ENCODE data around the gene CYB5A.

The CYB5A gene

GRCh38 chr18:74219056-74219455 lies 72.7 kb downstream of the CYB5A start:
- Mint-ChIP-seq H3K27ac (no peak overlapping the region), H3K36me3 (ENCODE audit: low read depth) (no peaks in the 10 kb centered on the region), H3K27me3 (ENCODE audit: low read depth) (peaks cover 3% of the 10 kb centered on the region), H3K4me3 (no peak overlapping the region), H3K4me1 (no peaks in the 10 kb centered on the region), H3K9me3 (no peaks in the 10 kb centered on the region)
- no peak for TF ChIP-seq CTCF (IDR thresholded peaks at IDR 0.05; ENCODE audit: unreplicated experiment in 3 of 3)

DNA sequence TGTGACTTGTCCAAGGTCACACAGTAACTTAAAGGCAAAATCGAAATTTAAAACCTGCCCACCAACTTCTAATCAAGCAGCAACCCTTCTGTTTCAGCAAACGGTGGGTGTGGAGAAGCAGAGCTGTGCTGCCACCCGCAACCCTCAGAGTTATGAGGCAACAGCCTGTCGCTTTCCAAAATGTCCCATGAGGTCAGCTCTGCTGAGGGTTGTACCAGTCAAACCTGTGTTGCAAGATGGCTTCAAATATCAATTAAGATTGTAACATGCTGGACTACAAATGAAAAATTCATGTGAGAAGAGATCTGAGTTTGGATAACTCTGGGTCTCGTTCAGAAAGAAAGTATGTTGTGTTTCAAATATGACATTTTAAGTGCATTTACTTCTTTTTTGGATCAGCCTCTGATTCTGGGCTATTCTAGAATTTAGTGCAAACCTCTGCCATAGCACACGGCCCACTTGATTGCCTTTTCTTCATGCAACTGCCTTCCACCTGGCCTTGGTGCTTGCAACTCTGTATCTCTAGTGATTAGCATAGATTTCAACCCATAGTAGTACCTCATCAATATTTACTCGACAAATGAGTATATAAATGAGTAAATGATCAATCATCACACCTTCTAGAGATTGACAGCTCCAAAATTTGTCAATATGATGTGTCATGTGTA lies 74.2 kb downstream of the CYB5A start:
- no peak for TF ChIP-seq CTCF (IDR thresholded peaks at IDR 0.05; ENCODE audit: unreplicated experiment in 3 of 3)
- H3K9me3 Mint-ChIP-seq = no peaks in the 10 kb centered on the region
- no peak overlapping the region for H3K4me3 Mint-ChIP-seq
- peaks cover 3% of the 10 kb centered on the region for H3K27me3 Mint-ChIP-seq (ENCODE audit: low read depth)
- no peaks in the 10 kb centered on the region for H3K36me3 Mint-ChIP-seq (ENCODE audit: low read depth)
- no peak overlapping the region for H3K27ac Mint-ChIP-seq
- no peaks in the 10 kb centered on the region for H3K4me1 Mint-ChIP-seq

- Mint-ChIP-seq H3K36me3 (ENCODE audit: low read depth) (no peaks in the 10 kb centered on the region), H3K4me1 (no peaks in the 10 kb centered on the region), H3K27ac (no peak overlapping the region), H3K4me3 (no peak overlapping the region), H3K9me3 (no peaks in the 10 kb centered on the region), H3K27me3 (ENCODE audit: low read depth) (peaks cover 3% of the 10 kb centered on the region)
- TF ChIP-seq CTCF (IDR thresholded peaks at IDR 0.05; ENCODE audit: unreplicated experiment in 3 of 3) = no peak
Observed at GRCh38 chr18:74216661-74217110, 75.1 kb downstream of the CYB5A start.

GRCh38 chr18:74215863-74216262 lies 75.9 kb downstream of the CYB5A start:
- Mint-ChIP-seq H3K27ac (no peak overlapping the region), H3K36me3 (ENCODE audit: low read depth) (no peaks in the 10 kb centered on the region), H3K4me1 (no peaks in the 10 kb centered on the region), H3K4me3 (no peak overlapping the region), H3K27me3 (ENCODE audit: low read depth) (peaks cover 3% of the 10 kb centered on the region), H3K9me3 (no peaks in the 10 kb centered on the region)
- TF ChIP-seq CTCF (IDR thresholded peaks at IDR 0.05; ENCODE audit: unreplicated experiment in 3 of 3) = no peak

DNA sequence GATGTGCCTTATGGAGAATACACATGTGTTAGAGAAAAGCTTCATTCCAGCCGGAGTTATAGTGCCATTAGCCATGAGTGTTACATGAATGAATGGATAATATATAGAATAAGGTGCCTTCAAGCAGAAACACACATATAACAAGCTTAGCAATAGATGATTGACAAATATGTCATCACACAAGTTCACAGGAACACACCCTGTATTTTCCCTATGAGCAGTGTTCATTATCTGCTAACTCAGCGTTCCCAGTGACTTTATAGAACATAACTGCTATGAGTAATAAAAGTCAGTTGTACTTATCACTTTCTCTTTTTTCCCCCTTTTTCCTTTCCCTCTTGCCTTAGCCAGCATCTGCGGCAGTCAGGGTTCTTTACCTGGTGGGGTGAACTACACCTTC lies 78.3 kb downstream of the CYB5A start:
- no peaks in the 10 kb centered on the region for H3K9me3 Mint-ChIP-seq
- no peak for TF ChIP-seq CTCF (IDR thresholded peaks at IDR 0.05; ENCODE audit: unreplicated experiment in 3 of 3)
- no peaks in the 10 kb centered on the region for H3K4me1 Mint-ChIP-seq
- H3K27ac Mint-ChIP-seq = no peak overlapping the region
- H3K4me3 Mint-ChIP-seq = no peak overlapping the region
- H3K27me3 Mint-ChIP-seq (ENCODE audit: low read depth) = peaks cover 3% of the 10 kb centered on the region
- no peaks in the 10 kb centered on the region for H3K36me3 Mint-ChIP-seq (ENCODE audit: low read depth)

- Mint-ChIP-seq H3K4me1 (no peaks in the 10 kb centered on the region), H3K9me3 (peaks cover 2% of the 10 kb centered on the region), H3K27me3 (ENCODE audit: low read depth) (peaks cover 3% of the 10 kb centered on the region), H3K27ac (no peak overlapping the region), H3K4me3 (no peak overlapping the region), H3K36me3 (ENCODE audit: low read depth) (no peaks in the 10 kb centered on the region)
- TF ChIP-seq CTCF (IDR thresholded peaks at IDR 0.05; ENCODE audit: unreplicated experiment in 3 of 3) = no peak
Observed at GRCh38 chr18:74204526-74205152, 87.1 kb downstream of the CYB5A start.
